ENCODE data around the gene MED15.

Gene MED15

DNA sequence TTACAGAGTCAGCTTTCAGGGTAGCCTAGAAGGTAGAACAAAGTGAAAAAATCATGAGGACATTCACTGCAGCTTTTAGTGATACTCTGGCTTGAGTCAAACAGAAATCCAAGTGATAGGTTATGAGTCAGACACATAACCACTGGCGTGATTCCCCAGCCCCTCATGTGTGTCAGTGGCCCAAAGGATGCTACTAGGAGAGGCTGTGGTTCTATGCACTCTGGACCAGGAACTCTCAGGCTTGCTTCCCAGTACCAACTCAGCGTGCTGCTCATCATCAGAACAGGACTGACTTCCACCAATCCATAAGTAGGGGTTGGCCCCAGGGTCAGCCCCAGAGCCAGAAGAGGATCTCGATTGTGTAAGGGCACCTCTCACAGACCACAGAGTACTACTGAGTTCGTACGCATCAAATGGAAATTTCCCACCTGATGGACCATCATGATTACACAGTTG is 116.8 kb downstream of the MED15 start:
- H3K9me3 ChIP-seq (ENCODE audit: insufficient read depth, low read depth, low read length) = no peaks in the 10 kb centered on the region
- no peak overlapping the region for H3K4me3 ChIP-seq (ENCODE audit: low read length)
- no peak overlapping the region for H3K9ac ChIP-seq (ENCODE audit: low read depth, low read length)
- no peaks in the 10 kb centered on the region for H3K4me1 ChIP-seq (ENCODE audit: insufficient read depth, low read length)
- H3K27me3 ChIP-seq (ENCODE audit: insufficient read depth, low read length) = no peaks in the 10 kb centered on the region; the same call in 1 of the 2 replicates
- H3K36me3 ChIP-seq (ENCODE audit: insufficient read depth, low read depth, low read length) = no peaks in the 10 kb centered on the region
- H3K27ac ChIP-seq (ENCODE audit: low read length) = no peak overlapping the region

DNA sequence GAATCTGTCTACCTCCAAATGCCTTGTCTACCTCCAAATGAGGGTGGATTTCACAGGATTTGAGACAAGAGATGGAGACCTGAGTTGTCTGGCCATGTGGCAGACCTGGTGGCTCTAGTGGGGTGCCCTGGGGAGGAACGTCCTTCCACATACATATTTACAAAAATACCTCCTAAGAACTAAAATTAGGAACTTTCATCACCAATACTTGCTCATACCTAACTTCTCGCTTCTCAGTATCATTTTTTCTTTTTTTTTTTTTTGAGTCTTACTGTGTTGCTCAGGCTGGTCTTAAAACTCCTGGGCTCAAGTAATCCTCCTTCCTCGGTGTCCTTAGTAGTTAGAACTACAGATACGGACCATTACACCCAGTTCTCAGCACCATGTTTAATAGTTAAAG is 117.9 kb downstream of the MED15 start:
- no peaks in the 10 kb centered on the region; the same call in 1 of the 2 replicates for H3K27me3 ChIP-seq (ENCODE audit: insufficient read depth, low read length)
- H3K27ac ChIP-seq (ENCODE audit: low read length) = no peak overlapping the region
- no peak overlapping the region for H3K9ac ChIP-seq (ENCODE audit: low read depth, low read length)
- no peaks in the 10 kb centered on the region for H3K36me3 ChIP-seq (ENCODE audit: insufficient read depth, low read depth, low read length)
- H3K9me3 ChIP-seq (ENCODE audit: insufficient read depth, low read depth, low read length) = no peaks in the 10 kb centered on the region
- no peak overlapping the region for H3K4me3 ChIP-seq (ENCODE audit: low read length)
- no peaks in the 10 kb centered on the region for H3K4me1 ChIP-seq (ENCODE audit: insufficient read depth, low read length)

DNA sequence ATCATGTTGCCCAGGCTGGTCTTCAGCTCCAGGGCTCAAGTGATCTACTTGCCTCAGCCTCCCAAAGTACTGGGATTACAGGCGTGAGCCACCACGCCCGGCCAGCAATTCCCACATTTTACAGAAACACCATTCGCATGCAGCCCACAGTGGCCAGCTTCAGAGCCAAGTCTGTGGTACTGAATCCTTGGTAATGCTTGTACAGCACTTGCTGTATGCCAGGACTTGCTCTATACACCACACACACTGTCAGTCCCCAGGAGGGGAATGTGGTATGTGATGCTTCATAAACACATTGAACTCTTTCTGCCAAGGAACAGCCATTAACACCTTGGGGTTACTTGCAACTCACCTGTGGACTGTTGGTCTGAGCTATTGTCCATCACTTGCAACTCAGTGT is 119.4 kb downstream of the MED15 start:
- H3K4me1 ChIP-seq (ENCODE audit: insufficient read depth, low read length) = no peaks in the 10 kb centered on the region
- no peaks in the 10 kb centered on the region for H3K36me3 ChIP-seq (ENCODE audit: insufficient read depth, low read depth, low read length)

DNA sequence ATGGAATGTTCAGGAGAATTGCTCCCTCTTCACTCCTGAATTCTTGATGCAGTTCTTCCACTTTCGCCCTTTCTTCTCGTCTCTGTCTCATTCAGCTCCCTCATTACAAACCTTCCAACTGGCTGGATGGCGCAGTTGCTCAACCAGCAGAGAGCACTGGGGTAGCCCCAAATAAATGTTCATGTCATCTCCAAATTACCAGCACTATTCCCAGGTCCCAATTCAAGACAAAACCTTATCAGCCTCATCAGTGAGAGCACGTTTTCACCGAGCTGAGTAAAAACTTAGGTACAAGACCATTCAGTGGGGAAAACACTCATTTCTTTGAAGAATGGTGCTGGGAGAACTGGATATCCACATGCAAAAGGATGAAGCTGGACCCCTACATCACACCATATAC is 120.0 kb downstream of the MED15 start:
- H3K36me3 ChIP-seq (ENCODE audit: insufficient read depth, low read depth, low read length) = no peaks in the 10 kb centered on the region
- H3K4me1 ChIP-seq (ENCODE audit: insufficient read depth, low read length) = no peaks in the 10 kb centered on the region
- H3K9ac ChIP-seq (ENCODE audit: low read depth, low read length) = no peak overlapping the region
- H3K27ac ChIP-seq (ENCODE audit: low read length) = no peak overlapping the region
- H3K4me3 ChIP-seq (ENCODE audit: low read length) = no peak overlapping the region
- no peaks in the 10 kb centered on the region; the same call in 1 of the 2 replicates for H3K27me3 ChIP-seq (ENCODE audit: insufficient read depth, low read length)
- H3K9me3 ChIP-seq (ENCODE audit: insufficient read depth, low read depth, low read length) = no peaks in the 10 kb centered on the region

More for the DNA sequence above, 119.4 kb downstream of the MED15 start:
- no peaks in the 10 kb centered on the region; the same call in 1 of the 2 replicates for H3K27me3 ChIP-seq (ENCODE audit: insufficient read depth, low read length)
- no peak overlapping the region for H3K4me3 ChIP-seq (ENCODE audit: low read length)
- H3K27ac ChIP-seq (ENCODE audit: low read length) = no peak overlapping the region
- H3K9ac ChIP-seq (ENCODE audit: low read depth, low read length) = no peak overlapping the region
- H3K9me3 ChIP-seq (ENCODE audit: insufficient read depth, low read depth, low read length) = no peaks in the 10 kb centered on the region

DNA sequence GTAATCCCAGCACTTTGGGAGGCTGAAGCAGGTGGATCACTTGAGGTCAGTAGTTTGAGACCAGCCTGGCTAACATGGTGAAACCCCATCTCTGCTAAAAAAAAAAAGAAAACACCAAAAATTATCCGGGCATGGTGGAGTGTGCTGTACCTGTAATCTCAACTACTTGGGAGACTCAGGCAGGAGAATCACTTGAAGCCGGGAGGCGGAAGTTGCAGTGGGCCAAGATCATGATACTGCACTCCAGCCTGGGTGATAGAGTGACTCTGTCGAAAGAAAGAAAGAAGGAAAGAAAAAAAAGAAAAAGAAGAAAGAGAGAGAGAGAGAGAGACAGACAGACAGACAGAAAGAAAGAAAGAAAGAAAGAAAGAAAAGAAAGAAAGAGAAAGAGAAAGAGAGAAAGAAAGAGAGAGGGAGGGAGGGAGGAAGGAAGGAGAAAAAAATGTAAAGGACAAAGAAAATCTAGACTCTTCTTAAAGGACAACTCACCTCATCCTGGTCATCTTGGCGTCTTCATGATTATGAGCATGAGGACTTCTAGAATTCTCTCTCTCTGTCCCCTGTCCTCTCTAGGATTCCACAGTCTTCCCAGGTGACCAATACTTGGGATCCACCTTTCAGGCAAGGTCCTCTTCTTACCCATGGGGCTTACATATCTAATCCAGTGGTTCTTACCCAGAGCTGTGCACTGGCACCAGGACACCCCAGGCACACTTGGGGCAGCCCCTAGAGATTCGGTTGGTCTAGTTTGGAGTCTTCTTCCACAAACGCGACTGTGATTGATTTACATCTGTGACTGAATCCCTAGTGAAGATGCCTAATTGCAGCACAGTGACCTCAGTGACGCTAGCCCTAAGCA is 120.9 kb downstream of the MED15 start:
- Histone ChIP-seq H3K27ac (ENCODE audit: low read length) (no peak overlapping the region), H3K4me1 (ENCODE audit: insufficient read depth, low read length) (no peaks in the 10 kb centered on the region), H3K4me3 (ENCODE audit: low read length) (no peak overlapping the region), H3K36me3 (ENCODE audit: insufficient read depth, low read depth, low read length) (no peaks in the 10 kb centered on the region), H3K9ac (ENCODE audit: low read depth, low read length) (no peak overlapping the region), H3K9me3 (ENCODE audit: insufficient read depth, low read depth, low read length) (no peaks in the 10 kb centered on the region), H3K27me3 (ENCODE audit: insufficient read depth, low read length) (no peaks in the 10 kb centered on the region; the same call in 1 of the 2 replicates)

DNA sequence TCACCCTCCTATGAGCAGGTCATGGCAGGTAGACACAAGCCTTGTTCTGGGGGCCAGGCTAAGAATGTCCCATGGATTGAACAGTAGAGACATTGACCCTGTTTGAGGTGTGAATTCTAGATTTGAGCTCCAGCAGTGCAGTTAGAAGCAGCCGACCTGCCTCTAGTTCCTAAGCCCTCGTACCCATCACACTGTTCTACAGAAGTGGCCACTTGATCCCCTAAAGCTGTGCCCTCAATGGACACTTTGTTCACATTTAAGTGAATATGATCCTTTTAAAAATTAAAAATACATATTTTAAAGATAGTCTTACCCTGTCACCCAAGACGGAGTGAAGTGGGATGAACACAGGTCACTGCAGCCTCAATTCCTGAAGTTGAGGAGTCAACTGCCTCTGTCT is 122.0 kb downstream of the MED15 start:
- H3K27ac ChIP-seq (ENCODE audit: low read length) = no peak overlapping the region
- no peaks in the 10 kb centered on the region for H3K36me3 ChIP-seq (ENCODE audit: insufficient read depth, low read depth, low read length)
- H3K27me3 ChIP-seq (ENCODE audit: insufficient read depth, low read length) = no peaks in the 10 kb centered on the region; the same call in 1 of the 2 replicates
- H3K4me1 ChIP-seq (ENCODE audit: insufficient read depth, low read length) = no peaks in the 10 kb centered on the region
- no peak overlapping the region for H3K4me3 ChIP-seq (ENCODE audit: low read length)
- H3K9me3 ChIP-seq (ENCODE audit: insufficient read depth, low read depth, low read length) = no peaks in the 10 kb centered on the region
- H3K9ac ChIP-seq (ENCODE audit: low read depth, low read length) = no peak overlapping the region

DNA sequence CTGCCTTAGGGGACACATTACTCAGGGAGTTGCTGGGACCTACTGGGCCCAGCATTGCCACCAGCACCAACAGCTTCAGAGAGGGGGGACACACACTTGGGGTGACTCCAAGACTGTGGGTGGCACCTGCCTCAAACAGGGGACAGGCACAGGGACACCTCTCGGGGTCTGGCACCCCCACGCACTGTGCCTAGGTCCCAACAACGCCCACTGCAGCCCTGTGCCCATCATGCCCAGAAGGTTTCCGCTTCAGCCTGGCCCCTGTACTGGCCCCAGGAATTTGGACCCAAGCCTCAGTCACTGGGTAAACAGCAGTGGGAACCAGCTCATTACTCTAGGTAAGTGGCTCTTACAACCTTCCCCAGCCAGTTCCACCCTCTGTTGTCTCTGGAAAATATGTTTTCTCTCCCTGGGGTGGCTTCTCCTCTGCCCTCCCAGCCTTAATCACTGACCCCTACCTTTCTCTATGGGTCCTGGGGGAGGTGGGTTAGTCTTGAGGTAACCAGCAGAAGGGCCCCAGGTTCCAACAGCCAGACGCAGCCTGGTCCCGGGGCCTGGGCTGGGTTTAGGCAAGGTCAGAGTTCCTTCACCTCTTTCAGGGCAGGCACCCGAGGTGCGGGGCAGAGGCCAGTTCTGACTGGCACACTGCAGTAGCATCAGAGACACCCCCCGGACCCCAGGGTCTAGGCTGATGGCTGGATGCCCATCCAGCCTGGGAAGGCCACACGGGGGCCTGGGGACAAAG is 123.6 kb downstream of the MED15 start:
- Histone ChIP-seq H3K27me3 (ENCODE audit: insufficient read depth, low read length) (no peaks in the 10 kb centered on the region; the same call in 1 of the 2 replicates), H3K9me3 (ENCODE audit: insufficient read depth, low read depth, low read length) (no peaks in the 10 kb centered on the region), H3K4me1 (ENCODE audit: insufficient read depth, low read length) (no peaks in the 10 kb centered on the region), H3K4me3 (ENCODE audit: low read length) (no peak overlapping the region), H3K9ac (ENCODE audit: low read depth, low read length) (no peak overlapping the region), H3K27ac (ENCODE audit: low read length) (no peak overlapping the region), H3K36me3 (ENCODE audit: insufficient read depth, low read depth, low read length) (no peaks in the 10 kb centered on the region)

DNA sequence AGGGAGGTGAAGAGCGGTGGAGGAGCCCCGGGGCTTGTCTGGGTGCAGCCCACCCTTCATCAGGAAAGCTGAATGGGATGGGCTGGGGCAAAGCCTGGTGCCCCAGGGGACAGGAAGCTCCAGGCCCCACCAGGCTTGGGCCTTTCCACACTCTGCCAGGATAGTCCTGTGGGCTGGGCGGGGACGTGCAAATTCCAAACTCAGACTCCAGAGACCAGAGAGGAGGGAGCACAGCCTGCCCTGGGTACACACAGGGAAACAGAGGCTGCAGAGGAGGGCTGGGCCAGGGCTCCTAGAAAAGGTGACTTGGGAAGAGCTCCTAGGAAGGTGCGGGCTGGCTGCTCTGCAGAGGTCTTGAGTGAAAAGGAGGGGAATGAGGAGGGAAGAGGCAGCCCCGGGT is 124.7 kb downstream of the MED15 start:
- H3K36me3 ChIP-seq (ENCODE audit: insufficient read depth, low read depth, low read length) = no peaks in the 10 kb centered on the region
- H3K27me3 ChIP-seq (ENCODE audit: insufficient read depth, low read length) = no peaks in the 10 kb centered on the region
- no peak overlapping the region for H3K27ac ChIP-seq (ENCODE audit: low read length)
- H3K9me3 ChIP-seq (ENCODE audit: insufficient read depth, low read depth, low read length) = no peaks in the 10 kb centered on the region
- no peak overlapping the region for H3K4me3 ChIP-seq (ENCODE audit: low read length)
- H3K9ac ChIP-seq (ENCODE audit: low read depth, low read length) = no peak overlapping the region
- H3K4me1 ChIP-seq (ENCODE audit: insufficient read depth, low read length) = no peaks in the 10 kb centered on the region

DNA sequence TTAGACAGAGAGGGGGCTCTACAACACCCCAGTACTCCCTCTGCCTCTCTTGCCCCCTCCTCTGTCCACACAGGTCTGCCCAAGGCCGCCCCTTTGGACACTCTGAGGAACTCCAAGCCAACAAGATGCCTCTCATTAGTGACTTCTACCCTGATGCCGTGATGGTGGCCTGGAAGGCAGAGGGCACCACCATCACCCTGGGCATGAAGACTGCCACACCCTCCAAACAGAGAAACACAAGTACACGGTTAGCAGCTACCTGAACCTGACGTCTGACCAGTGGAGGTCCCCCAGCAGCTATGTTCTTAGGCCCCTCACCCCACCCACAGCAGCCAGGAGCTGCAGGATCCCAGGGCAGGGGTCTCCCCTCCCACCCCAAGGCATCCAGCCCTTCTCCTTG is 125.1 kb downstream of the MED15 start:
- Histone ChIP-seq H3K27ac (ENCODE audit: low read length) (no peak overlapping the region), H3K27me3 (ENCODE audit: insufficient read depth, low read length) (no peaks in the 10 kb centered on the region), H3K9ac (ENCODE audit: low read depth, low read length) (no peak overlapping the region), H3K36me3 (ENCODE audit: insufficient read depth, low read depth, low read length) (no peaks in the 10 kb centered on the region), H3K9me3 (ENCODE audit: insufficient read depth, low read depth, low read length) (no peaks in the 10 kb centered on the region), H3K4me1 (ENCODE audit: insufficient read depth, low read length) (no peaks in the 10 kb centered on the region), H3K4me3 (ENCODE audit: low read length) (no peak overlapping the region)

DNA sequence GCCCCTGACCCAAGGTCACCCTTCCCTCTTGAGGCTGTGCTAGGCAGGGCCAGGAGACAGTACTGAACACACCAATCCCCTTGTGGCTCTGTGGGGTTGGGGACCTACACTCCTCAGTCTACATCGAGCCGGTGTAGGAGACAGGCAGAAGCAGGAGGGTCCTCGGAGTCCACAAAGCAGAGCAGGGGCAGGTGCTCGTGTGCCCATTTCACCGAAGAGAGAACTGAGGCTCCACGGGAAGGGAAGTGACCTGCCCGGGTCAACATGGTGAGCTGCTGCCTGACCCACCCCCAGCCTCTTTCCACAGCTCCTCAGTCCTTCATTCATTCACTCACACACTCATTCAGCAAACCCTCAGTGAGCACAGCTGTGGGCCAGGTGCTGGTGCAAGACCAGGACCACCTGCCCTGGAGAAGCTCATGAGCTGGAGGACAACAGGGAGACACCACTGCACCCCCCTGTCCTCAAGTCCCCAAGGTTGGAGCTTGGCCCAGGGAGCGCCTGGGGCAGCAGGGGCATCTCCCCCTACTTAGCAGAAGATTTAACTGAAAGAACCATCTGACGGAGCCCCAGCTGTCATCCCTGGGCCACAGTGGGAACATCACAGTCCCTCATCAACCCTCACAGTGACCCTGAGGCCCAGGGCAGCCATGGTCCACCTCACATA is 127.3 kb downstream of the MED15 start:
- Histone ChIP-seq H3K27me3 (ENCODE audit: insufficient read depth, low read length) (no peaks in the 10 kb centered on the region), H3K27ac (ENCODE audit: low read length) (no peak overlapping the region), H3K9me3 (ENCODE audit: insufficient read depth, low read depth, low read length) (0 out of 2 replicates have a peak, but pooled peaks cover 3% of the 10 kb centered on the region), H3K36me3 (ENCODE audit: insufficient read depth, low read depth, low read length) (no peaks in the 10 kb centered on the region), H3K4me3 (ENCODE audit: low read length) (no peak overlapping the region), H3K4me1 (ENCODE audit: insufficient read depth, low read length) (no peaks in the 10 kb centered on the region), H3K9ac (ENCODE audit: low read depth, low read length) (no peak overlapping the region)

DNA sequence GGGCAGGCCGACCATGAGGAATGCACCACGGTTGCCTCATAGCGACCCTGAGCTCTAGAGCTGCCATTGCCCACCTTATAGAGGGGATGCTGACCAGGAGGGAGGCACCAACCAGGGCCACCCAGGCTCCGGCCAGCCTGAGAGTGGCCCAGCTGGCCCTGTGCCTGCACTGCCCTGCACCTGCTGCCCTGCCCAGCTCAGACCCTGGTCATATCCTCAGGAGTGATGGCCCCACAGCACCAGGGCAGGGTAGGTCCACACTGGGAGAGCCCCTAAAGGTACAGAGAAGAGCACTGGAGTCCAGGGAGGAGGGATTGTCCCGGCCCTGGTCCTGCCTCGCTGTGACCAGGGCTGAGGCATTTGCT is 127.8 kb downstream of the MED15 start:
- no peaks in the 10 kb centered on the region for H3K27me3 ChIP-seq (ENCODE audit: insufficient read depth, low read length)
- no peak overlapping the region for H3K27ac ChIP-seq (ENCODE audit: low read length)
- H3K4me3 ChIP-seq (ENCODE audit: low read length) = no peak overlapping the region
- H3K9ac ChIP-seq (ENCODE audit: low read depth, low read length) = no peak overlapping the region
- no peaks in the 10 kb centered on the region for H3K4me1 ChIP-seq (ENCODE audit: insufficient read depth, low read length)
- H3K9me3 ChIP-seq (ENCODE audit: insufficient read depth, low read depth, low read length) = peaks cover 6% of the 10 kb centered on the region; the same call in 1 of the 2 replicates
- H3K36me3 ChIP-seq (ENCODE audit: insufficient read depth, low read depth, low read length) = no peaks in the 10 kb centered on the region

Measured in iPS-20b (cell line).